ENCODE measurements around the gene KLHL28. TPM values are rescaled to one million over a fixed set of nuclear protein-coding genes. Genes with fewer than 3 reads are reported as not detected.
"Not testable (repeated sequence)": the region's sequence is repeated elsewhere in the genome, so short reads cannot be mapped to it uniquely, and the experiment has no call there.

Gene KLHL28
- total RNA-seq, 2 donors from 2014 or later, result 10.5 to 18.6 TPM

DNA sequence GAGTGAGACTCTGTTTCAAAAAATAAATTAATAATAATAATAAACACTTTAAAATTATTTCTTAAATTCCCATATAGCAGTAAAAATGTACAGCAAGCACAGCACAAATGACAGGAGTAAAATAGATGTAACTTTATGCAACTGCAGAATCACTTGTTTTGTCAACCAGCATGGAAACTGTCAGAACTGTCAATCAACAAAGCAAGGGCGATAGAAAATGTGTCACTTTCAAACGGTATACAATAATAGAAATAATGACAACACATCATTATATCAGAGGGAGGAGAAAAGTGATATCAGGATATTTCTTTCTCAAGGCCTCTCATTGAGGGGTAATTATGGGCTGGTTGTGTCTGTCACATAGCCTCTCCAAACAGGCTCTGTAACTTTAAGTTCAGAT lies 68.2 kb downstream of the KLHL28 start:
- Histone ChIP-seq H3K4me1 (no peaks in the 10 kb centered on the region), H3K9ac (ENCODE audit: low read depth in 2 of 2, low read length in 2 of 2) (no peak overlapping the region), H3K4me3 (no peak overlapping the region), H3K27ac (no peak overlapping the region), H3K9me3 (no peaks in the 10 kb centered on the region), H3K27me3 (no peaks in the 10 kb centered on the region), H3K36me3 (no peaks in the 10 kb centered on the region)
- TF ChIP-seq, protein P1, sequence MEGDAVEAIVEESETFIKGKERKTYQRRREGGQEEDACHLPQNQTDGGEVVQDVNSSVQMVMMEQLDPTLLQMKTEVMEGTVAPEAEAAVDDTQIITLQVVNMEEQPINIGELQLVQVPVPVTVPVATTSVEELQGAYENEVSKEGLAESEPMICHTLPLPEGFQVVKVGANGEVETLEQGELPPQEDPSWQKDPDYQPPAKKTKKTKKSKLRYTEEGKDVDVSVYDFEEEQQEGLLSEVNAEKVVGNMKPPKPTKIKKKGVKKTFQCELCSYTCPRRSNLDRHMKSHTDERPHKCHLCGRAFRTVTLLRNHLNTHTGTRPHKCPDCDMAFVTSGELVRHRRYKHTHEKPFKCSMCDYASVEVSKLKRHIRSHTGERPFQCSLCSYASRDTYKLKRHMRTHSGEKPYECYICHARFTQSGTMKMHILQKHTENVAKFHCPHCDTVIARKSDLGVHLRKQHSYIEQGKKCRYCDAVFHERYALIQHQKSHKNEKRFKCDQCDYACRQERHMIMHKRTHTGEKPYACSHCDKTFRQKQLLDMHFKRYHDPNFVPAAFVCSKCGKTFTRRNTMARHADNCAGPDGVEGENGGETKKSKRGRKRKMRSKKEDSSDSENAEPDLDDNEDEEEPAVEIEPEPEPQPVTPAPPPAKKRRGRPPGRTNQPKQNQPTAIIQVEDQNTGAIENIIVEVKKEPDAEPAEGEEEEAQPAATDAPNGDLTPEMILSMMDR (IDR thresholded peaks at IDR 0.05), result no peak
- no peak for DNase-seq
- intact Hi-C loops (cut with DNase I), result no loop called here

DNA sequence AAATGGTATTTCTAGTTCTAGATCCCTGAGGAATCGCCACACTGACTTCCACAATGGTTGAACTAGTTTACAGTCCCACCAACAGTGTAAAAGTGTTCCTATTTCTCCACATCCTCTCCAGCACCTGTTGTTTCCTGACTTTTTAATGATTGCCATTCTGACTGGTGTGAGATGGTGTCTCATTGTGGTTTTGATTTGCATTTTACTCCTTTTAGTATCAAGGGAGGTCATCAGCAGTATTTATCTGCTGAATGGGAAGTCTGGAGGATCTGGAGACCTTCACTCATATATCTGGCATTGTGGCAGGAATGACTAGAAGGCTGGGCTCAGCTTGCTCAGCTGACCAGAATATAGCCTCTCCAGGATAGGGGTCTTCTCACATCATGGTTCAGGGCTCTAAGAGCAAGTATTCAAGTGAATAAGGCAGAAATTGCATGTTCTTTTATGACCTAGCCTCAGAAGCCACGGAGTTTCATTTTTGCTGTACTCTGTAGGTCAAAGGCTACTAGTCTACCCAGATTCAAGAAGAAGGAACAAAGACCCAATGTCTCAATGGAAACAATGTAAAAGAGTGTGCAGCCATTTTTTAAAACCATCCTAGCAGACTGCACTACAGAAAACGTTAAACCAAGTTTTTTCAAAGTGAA lies 69.9 kb downstream of the KLHL28 start:
- H3K27ac ChIP-seq; H3K4me3 ChIP-seq; H3K27me3 ChIP-seq; intact Hi-C loops (cut with DNase I); H3K36me3 ChIP-seq; DNase-seq; H3K4me1 ChIP-seq; H3K9ac ChIP-seq (ENCODE audit: low read depth in 2 of 2, low read length in 2 of 2); H3K9me3 ChIP-seq: not testable (repeated sequence)

GRCh38 chr14:44889595-44890471 lies 71.9 kb downstream of the KLHL28 start:
- no peak for DNase-seq
- intact Hi-C loops (cut with DNase I), result no loop called here
- Histone ChIP-seq H3K9me3 (no peaks in the 10 kb centered on the region), H3K36me3 (no peaks in the 10 kb centered on the region), H3K9ac (ENCODE audit: low read depth in 2 of 2, low read length in 2 of 2) (no peak overlapping the region), H3K4me3 (no peak overlapping the region), H3K27me3 (no peaks in the 10 kb centered on the region), H3K4me1 (no peaks in the 10 kb centered on the region), H3K27ac (no peak overlapping the region)
- TF ChIP-seq, protein P1 (IDR thresholded peaks at IDR 0.05), result no peak

- Histone ChIP-seq H3K9me3 (no peaks in the 10 kb centered on the region), H3K36me3 (no peaks in the 10 kb centered on the region), H3K27ac (no peak overlapping the region), H3K4me1 (no peaks in the 10 kb centered on the region), H3K27me3 (no peaks in the 10 kb centered on the region), H3K4me3 (no peak overlapping the region), H3K9ac (ENCODE audit: low read depth in 2 of 2, low read length in 2 of 2) (no peak overlapping the region)
- TF ChIP-seq, protein P1 (IDR thresholded peaks at IDR 0.05), result no peak
- intact Hi-C loops (cut with DNase I), result no loop called here
- no peak for DNase-seq
Measured at GRCh38 chr14:44887596-44887955, 74.2 kb downstream of the KLHL28 start.

GRCh38 chr14:44886860-44887595 lies 74.7 kb downstream of the KLHL28 start:
- Histone ChIP-seq H3K9ac (ENCODE audit: low read depth in 2 of 2, low read length in 2 of 2) (no peak overlapping the region), H3K9me3 (no peaks in the 10 kb centered on the region), H3K4me1 (no peaks in the 10 kb centered on the region), H3K27me3 (no peaks in the 10 kb centered on the region), H3K36me3 (no peaks in the 10 kb centered on the region), H3K4me3 (no peak overlapping the region), H3K27ac (no peak overlapping the region)
- TF ChIP-seq, protein P1 (IDR thresholded peaks at IDR 0.05), result no peak
- no peak for DNase-seq
- intact Hi-C loops (cut with DNase I), result no loop called here
